Activated CD8-positive, alpha-beta memory T cell treated with anti-CD3 and anti-CD28 coated beads, Interleukin-2, amount 50 U/mL, for 48 hours (primary cell): Measurements from ENCODE around the gene CAST.
"Not testable (repeated sequence)": the region's sequence is repeated elsewhere in the genome, so short reads cannot be mapped to it uniquely, and the experiment has no call there.

Source experiments
- DNase-seq: peaks from one replicate; pipeline ENCODE4 v3.0.0-alpha.2; 2020

CAST gene

DNA sequence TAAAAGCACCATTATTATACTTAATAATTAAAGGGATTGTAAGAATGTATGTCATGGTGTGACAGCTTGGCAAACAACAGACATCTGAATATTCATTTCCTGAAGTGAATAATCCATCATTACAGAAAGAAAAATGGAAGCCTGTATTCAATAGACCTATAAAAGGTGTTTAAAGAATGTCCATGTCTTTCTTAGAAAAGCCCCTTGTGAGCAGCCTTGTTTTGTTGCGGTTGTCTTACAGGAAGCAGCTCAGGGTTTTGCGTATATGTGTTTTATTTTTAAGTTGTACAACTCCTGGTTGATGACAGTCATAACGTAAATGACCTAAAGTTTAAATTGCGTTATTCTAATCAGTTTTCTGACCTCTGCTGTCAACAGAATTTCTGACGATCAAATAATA is 53.8 kb downstream of the CAST start:
- DNase-seq = no peak

DNA sequence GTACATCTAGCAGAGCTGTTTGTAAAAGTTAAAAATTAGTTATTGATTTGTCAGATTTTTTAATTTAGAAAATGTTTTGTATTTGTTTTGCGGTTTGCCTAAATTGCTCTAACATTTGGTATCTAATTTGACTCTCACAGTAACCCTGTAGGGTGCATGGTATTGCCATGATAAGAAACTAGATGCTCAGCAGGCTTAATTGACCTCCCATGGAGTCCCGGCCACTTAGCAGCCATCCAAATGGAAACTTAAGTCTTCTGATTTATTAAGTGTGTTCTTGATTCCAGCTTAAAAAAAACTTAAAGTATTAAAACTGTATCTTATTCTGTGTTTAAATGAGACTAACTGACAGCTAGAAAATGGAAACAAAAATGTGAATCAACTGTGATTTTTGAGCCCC is 54.5 kb downstream of the CAST start:
- DNase-seq = no peak

DNA sequence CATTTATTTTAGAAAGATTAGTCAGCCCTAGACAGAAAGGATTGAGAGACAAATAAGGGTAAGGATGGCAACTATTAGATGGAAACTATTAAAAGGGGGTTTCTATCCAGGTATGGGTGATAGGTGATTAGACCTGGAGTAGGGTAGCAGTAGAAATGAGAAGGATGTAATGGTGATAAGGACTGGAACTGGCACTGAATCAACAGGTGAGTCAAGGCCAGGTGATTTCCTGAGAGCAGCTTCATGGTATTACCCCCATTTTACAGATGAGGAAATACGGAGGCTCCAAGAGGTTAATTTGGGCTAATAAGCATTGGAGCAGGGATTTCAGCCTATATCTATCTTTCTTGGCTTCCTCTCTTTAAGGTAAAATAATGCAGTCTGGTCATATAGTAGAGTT is 55.7 kb downstream of the CAST start:
- DNase-seq = no peak

DNA sequence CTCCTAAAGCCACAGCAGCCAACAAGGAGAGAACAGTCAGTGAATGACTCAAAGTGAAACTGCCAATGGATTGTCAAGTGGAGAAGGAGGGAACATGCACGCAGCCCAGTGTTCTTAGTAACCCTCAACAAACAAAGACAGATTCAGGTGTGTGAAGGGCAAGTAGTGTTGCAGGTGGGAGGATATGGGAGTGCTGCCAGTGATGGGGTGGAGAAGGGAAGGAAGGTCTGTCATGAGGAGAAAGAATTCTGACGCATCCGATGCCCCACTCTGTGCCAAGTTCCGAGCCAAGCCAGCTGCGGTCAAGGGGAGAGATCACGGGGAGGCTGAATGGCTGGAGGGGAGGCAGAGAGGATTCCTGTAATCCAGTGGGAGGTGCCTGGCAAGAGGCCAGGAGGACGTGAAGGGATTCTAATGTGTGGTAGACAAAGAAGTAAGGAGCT is 56.5 kb downstream of the CAST start:
- no peak for DNase-seq

DNA sequence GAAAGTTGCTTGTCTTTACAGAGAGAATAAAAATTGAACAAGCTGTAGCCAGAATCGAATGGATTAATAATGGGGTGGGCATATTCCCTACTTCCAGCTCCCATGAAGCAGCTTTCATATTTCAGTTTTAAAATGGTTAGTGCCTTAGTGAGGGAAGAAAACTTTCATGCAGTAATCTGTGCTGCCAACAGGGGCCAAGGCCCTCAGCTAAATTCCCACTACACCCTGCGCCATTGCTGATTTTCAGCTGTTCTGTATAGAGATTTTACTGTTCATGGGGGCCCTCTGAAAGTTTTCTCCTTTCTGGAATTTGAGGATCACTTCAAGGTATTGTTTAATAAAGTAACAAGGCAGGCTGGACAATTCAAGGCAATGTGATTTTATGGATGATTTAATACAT is 58.2 kb downstream of the CAST start:
- DNase-seq = no peak

DNA sequence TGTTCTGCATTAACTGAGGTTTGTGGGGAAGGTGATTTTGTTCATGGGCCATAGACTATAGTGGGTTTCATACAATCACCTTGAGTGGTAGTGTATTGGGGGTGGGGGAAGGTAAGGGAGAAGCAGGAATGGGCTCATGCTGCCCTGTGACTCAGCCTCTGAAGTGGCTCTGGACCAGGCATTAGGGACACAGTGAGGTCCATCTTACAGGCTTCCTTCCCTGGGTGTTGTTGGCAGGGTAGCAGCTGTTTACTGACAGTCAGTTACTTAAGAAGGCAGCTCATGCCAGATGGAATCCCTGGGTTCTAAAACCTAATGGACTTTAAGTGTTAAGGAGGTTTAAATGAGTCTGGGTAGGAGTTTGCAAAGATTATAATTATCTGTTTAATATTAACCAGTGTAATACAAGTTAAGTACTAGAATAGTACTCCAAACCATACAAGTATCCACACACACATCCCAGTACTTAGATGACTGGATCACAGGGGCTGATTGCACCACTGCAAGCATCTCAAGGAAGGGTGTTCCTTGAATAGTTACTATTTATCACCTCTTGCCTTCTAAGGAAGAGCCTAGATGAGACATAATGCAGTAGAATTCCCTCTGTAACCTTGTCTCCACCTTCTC is 59.3 kb downstream of the CAST start:
- DNase-seq = no peak

DNA sequence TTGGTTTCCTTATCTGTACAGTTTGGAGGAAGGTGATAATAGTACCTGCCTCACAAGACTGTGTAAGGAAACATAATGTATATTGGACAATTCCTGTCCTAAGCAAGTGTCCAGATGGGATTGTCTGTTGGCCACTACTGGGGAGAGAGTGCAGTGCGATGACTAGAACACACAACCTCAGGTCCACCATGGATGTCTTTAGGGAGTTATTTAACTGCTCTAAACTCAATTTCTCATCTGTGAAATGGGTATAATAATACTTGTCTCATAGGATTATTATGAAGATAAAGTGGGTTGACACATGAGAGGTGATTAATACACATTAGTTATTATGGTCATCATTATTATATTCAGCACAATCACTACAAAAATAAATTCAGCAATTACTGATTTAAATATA is 63.1 kb downstream of the CAST start:
- no peak for DNase-seq

DNA sequence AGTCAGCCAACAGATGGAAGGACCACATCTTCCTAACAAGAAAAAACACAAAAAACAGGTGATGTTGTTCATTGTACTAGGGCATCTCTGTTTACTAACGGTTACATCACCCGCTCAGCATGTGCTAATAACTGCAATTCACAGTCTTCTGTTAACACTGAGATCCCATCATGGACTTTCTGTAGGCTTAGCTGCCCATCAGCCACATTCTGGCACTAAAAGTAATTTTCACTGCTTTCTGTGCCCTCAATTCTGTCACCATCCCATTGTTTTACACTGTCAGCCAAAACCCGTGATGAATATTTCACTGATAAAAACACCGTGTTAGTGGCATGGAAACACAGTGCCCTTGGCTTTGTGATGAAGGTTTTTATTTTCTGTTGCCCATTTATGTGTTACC is 64.6 kb downstream of the CAST start:
- no peak for DNase-seq

DNA sequence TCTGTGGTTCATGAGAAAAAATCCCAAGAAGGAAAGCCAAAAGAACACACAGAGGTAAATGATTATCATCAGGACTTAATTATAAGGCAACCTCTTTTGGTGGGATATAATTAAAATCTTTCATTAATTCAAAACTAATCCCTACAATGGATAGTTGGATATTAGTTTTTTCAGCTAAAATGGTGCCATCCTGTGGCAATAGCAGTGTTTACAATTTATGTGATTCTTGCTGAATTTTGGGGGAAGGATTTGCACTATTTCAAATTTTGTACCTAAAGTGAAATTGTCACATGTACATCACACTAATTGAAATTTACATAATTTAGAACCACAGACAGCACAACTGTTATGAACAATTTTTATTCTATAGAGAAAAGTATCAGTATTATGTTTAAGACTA is 67.0 kb downstream of the CAST start:
- no peak for DNase-seq

DNA sequence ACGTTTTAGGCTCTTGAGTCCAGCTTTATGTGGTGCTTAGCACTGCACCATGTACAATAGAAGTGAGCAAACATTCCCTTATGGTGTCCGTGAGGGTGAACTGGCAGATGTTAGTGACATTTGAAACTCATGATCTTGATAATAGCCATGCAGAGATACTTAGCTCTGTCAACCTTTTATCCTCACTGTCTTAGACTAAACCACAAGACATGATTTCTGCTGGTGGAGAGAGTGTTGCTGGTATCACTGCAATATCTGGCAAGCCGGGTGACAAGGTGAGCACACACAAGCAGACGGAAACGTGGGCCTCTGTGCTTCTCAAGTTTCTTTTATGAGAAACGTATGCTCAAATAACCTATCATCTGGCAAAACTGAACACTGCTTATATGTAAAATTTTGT is 68.4 kb downstream of the CAST start:
- no peak for DNase-seq

DNA sequence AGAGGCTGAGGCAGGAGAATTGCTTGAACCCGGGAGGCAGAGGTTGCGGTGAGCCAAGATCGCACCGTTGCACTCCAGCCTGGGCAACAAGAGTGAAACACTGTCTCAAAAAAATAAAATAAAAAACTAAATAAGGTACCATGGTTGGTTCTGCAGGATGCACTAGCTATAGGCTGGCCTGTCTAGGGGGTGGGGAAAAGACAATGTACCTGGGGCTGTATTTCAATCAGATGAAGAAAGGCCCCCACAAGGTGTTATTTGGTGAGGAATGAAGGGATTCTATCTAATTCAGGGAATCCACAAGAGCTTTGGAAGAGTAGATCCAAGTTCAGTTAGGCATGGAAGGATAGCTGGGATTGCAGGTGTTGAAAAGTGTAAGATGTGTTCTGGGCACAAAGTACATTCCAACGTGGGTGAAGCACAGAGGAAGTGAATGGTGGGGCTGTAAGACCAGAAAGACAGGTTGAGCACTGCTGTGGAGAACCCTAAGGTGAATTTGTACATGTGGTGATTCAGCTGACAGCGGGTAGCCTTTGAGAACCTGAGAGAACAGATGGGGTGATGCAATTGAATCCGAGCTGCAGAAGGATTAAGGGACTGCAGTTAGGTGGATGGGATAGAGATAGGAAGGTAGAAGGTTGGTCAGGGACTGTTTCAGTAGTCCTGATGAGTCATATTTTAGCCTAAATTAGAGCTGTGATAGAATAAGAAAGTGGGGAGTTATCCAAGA is 71.8 kb downstream of the CAST start:
- DNase-seq = no peak

DNA sequence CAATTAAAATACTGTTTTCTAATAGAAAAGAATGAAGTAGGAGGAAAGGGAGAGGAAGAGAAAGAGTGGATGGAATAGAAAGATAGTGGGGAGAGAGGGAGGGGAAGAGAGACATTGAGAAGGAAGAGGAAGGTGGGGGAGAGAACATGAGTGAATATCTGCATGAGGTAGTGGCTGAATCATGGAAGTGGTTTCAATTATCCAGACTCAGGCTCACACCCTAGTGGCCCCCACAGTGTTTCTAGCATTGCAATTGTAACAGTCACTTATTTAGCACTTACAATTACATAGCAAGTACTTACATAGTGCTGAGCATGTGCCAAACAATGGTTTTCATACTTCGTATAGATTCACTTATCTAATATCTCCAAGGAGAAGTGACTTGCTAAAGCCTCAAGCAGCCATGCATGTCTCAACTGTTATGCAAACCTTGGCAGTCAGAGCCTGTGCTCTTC is 72.7 kb downstream of the CAST start:
- no peak for DNase-seq

DNA sequence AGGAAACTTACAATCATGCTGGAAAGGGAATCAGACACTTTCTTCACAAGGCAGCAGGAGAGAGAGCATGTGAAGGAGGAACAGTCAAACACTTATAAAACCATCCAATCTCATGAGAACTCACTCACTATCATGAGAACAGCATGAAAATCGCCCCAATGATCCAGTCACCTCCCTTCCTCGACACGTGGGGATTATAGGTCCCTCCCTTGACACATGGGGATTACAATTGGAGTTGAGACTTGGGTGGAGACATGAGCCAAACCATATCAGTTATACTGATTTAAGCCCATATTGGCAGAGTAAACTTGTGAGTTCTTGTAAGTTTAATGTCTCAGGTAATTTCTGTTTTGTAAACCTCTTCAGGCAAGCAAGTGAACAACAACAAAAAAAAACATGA is 74.8 kb downstream of the CAST start:
- no peak for DNase-seq

DNA sequence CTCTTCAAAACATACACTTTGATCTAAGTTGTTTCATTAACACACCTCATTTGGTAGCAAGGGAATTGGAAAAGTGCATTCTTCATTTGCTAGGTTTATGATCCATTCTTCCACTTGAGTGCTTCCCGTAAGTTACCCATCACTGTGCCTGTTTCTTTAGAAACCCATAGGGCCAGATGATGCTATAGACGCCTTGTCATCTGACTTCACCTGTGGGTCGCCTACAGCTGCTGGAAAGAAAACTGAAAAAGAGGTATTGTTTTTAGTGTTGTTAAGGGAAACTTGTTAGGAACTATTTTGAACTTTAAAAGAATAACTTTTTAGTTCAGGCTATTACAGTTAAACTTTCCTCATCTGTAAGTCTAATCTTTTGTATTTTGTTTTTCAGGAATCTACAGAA is 78.9 kb downstream of the CAST start:
- DNase-seq = no peak

DNA sequence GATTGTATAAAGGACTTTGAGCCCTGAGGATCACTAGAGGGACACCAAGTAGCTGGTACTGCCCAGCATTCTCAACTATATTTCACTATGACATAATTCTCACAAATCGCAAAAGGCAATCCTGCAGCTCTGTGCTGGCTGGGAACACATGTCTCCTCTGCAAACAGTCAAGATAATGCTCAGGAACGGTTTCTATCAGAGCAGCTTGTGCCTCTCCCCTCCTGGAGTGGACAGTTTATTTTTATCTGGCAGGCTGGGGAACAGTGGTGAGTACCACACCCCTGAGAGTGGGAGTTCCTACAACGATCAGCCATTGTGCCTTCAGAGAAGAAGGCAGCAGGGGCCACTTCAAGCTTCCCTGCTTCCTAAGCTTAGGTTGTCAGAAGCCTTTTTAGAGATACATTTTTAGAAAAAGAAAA is 79.7 kb downstream of the CAST start:
- DNase-seq = no peak

DNA sequence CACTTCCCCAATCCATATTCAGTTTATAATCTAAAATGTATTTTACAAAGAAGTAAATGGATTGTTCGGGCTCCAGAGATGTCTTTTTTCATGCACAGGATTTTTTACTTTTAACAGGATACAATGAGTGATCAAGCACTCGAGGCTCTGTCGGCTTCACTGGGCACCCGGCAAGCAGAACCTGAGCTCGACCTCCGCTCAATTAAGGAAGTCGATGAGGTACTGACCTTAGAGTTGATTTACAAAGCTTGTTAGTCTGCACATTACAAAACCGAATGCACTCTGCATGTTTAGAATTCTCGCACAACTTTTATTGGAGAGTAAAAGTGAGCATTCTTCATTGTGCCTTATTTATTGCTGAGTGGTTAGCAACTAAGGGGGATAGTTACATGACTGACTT is 80.4 kb downstream of the CAST start:
- DNase-seq = no peak

DNA sequence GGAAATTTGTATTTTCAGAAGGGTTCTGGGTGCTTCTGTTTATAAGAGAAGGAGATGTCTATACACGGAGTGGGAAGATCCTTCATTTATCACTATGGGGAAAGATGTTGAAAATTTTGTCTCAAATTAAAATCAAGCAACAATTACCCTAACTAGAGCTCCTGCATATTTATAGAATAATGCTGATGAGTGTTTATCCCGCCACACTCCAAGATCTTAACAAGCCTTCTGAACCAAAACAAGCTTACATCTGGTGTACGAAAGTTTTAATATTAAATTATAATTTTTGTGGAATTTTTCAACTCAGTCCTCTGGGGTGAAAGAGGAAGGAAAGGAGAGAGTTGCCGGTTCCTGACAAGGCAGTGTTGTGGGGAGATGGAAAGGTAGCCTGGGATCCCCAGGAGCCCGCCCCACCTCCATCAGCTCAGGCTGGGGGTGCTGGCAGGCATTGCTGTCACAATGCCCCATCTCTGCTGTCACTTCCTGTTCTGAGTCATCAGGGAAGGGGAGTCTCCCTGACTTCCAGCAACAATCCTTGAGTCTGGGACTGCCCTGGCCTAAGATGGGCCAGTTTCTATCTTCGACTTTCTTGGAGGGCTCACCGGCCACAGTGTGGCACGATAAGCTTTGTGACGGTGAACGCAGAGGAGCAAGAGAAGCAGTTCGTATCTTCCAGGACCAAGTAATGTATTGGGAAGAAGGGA is 81.0 kb downstream of the CAST start:
- no peak for DNase-seq

DNA sequence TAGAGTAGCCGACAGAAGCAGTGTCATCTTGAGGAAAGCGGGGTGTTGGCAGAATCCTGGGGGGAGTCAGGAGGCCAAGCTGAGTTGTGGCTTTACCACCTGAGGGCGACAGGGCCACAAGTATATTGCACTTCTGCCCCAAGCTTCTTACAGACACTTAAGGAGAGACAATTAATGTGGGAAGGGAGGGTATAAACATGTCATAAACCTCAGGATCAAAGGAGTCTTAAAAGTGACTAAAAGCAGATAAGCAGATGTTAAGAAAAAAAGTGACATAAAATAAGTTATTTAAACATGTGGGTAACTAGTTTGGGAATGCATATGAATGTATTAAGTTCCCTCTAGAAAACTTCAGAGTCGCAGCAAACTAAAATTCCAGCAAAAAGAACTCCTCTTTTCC is 81.6 kb downstream of the CAST start:
- DNase-seq = no peak

DNA sequence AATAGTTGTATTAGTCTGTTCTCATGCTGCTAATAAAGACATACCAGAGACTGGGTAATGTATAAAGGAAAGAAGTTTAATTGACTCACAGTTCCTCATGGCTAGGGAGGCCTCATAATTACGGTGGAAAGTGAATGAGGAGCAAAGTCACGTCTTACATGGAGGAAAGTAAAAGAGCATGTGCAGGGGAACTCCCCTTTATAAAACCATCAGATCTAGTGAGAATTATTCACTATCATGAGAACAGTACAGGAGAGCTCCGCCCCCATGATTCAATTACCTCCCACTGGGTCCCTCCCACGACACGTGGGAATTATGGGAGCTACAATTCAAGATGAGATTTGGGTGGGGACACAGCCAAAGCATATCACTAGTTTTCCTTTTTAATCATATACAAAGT is 82.0 kb downstream of the CAST start:
- DNase-seq = not testable (repeated sequence)

DNA sequence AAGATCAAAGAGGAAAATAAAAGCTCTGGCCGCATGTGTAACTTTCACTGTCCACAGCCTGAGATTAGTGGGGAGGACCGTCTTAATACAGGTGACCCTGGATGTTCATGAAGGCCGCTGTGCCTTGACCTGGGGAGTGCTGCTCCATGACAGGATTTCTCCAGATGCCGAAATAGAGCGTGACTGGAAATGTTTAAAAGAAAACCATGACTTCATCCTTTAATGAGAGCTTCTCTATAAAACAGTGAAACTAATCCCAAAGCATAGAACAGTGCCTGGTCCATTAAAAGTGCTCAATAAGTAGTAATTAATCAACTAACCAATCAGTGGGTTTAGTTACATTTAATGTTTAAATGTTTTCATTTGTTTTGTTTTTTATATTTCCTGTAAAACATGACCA is 82.8 kb downstream of the CAST start:
- no peak for DNase-seq

DNA sequence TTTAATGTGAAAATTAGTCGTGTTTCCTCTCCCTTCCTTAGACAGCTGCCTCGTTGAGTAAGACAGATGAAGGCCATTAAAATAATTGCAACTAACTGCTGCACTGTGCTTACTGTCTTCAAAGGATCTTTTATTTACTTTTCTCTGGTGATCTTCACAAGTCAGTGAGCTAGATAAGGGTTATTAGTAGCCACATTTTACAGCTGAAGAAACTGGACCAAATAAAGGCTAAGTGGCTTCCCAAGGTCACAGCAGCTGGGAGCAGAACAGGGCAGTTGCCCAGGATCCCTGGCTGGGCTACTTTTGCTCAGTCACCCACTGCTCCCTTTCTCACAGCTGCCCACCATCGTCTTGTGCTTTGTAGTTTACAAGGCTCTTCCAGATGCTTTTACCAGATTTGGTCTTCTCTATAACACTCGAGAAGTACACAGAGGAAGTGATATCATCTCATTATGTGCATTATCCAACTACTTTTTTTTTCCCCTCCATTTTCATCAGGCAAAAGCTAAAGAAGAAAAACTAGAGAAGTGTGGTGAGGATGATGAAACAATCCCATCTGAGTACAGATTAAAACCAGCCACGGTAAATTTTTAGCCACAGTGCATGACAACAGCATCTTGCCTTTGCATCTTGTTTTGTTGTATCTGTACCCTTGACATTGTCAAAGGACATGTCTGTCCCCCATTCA is 83.8 kb downstream of the CAST start:
- no peak for DNase-seq

DNA sequence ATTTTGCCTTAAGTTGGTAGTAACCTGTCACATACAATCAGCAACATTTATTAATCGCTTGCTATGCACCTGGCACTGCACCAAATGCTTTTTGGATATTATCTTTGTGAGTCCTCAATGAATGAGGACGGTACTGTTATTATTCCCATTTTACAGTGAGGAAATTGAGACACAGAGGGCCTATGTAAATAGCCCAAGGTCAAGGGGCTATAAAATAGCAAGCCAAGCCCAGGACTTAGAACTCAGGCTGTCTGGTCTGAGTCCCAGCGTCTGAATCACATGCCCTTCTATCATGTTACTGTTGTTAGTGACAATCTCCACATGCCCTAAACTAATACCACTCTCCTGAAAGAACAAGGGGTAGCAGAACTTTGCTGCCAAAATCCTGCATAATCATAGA is 85.5 kb downstream of the CAST start:
- DNase-seq = no peak

DNA sequence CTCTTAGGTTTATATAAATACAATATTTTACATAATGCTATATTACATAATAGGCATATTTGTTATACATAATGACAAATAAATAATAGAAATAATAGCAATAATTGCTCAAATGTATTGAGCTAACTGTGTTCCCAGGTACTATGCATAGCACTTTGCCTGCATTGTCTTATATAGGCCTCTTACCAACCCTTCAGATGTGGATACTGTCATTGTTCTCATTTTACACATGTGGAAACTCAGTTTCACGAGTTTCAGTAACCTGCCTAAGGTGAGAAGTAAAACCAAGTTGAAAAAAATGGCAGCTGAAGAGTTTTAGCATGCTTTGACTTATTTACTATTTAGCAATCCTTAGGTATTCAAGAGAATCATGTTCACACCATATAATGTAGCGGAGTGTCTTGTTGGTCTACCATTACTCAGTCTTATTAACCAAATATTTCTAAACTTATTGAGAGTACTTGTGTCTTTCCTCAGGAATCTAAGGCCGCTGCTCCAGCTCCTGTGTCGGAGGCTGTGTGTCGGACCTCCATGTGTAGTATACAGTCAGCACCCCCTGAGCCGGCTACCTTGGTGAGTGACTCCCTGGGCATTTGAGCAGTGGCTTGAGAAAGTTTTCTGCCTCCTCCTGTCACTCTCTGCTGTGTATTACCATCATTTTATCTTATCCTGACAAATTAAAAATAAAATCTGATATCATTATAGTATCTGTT is 88.1 kb downstream of the CAST start:
- DNase-seq = no peak
